ENCODE results near the gene PROM1. TPM values are rescaled to one million over a fixed set of nuclear protein-coding genes. Genes with fewer than 3 reads are reported as not detected.

PROM1 gene
- total and polyA plus RNA-seq, 2 of the 8 experiments (the other 6 are each of a cell fraction or from before 2014, with no cell fraction given) = 36.0 to 59.7 TPM

DNA sequence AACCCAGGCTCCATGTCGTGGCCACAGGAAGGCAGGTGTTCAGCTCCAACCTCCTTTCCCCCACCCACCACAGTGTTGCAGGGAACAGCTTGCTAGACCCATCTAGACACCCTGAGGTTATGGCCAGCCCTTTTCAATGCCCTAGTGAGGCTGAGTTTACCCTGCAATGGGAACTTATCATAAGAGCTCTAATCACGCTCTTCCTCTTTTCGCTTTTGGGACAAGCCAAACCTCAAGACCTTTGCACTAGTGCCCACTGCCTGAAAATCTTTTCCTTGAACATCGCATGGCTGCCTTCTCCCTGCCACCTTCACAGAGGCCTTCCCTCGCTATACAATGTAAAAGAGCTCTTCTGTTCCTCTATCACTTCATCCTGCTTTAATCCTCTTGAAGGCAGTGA, 118.5 kb downstream of the PROM1 start:
- FAIRE-seq = no peak
- no peak for TF ChIP-seq FOSL1 (IDR thresholded peaks at IDR 0.05; ENCODE audit: insufficient read depth, low read depth, low read length)
- TF ChIP-seq, protein P1, sequence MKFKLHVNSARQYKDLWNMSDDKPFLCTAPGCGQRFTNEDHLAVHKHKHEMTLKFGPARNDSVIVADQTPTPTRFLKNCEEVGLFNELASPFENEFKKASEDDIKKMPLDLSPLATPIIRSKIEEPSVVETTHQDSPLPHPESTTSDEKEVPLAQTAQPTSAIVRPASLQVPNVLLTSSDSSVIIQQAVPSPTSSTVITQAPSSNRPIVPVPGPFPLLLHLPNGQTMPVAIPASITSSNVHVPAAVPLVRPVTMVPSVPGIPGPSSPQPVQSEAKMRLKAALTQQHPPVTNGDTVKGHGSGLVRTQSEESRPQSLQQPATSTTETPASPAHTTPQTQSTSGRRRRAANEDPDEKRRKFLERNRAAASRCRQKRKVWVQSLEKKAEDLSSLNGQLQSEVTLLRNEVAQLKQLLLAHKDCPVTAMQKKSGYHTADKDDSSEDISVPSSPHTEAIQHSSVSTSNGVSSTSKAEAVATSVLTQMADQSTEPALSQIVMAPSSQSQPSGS (IDR thresholded peaks at IDR 0.05; ENCODE audit: low read length) = no peak
- no peak overlapping the region for H2BK20ac ChIP-seq (ENCODE audit: low read length)

More for the DNA sequence above, 118.5 kb downstream of the PROM1 start:
- Histone ChIP-seq H2BK15ac (ENCODE audit: low read length) (no peak overlapping the region), H4K20me1 (replicated peaks in 1 of 2; ENCODE audit: control insufficient read depth in 1 of 2, insufficient read depth in 2 of 2, low read length in 2 of 2) (no peaks in the 10 kb centered on the region), H4K5ac (ENCODE audit: insufficient read length, low read depth, low read length) (no peak overlapping the region), H2BK12ac (ENCODE audit: low read depth, low read length) (no peak overlapping the region), H3K23ac (ENCODE audit: insufficient read length) (no peak overlapping the region), H3K56ac (replicated peaks; ENCODE audit: insufficient read length, low read depth, low read length) (no peak overlapping the region), H3K4me3 (ENCODE audit: extremely low read depth in 1 of 4, insufficient read depth in 2 of 4, low read depth in 3 of 4, low read length in 4 of 4) (no peak overlapping the region), H3K27ac (ENCODE audit: low read depth, low read length) (no peak overlapping the region), H2AFZ (ENCODE audit: low read length) (no peak overlapping the region), H3K23me2 (ENCODE audit: low read depth, low read length) (no peaks in the 10 kb centered on the region), H3K9ac (replicated peaks in 1 of 4; ENCODE audit: extremely low read depth in 1 of 4, low read depth in 3 of 4, low read length in 3 of 4) (no peak overlapping the region), H2AK5ac (ENCODE audit: low read depth, low read length) (no peak overlapping the region), H3K4ac (replicated peaks; ENCODE audit: insufficient read length, low read depth, low read length) (no peak overlapping the region), H3K4me2 (ENCODE audit: insufficient read depth in 1 of 2, low read depth in 2 of 2, low read length in 2 of 2) (no peak overlapping the region), H3K79me2 (ENCODE audit: control insufficient read depth in 1 of 2, insufficient read depth in 2 of 2, low read length in 2 of 2) (no peaks in the 10 kb centered on the region), H4K91ac (replicated peaks; ENCODE audit: insufficient read length, low read length) (no peak overlapping the region), H3K79me1 (ENCODE audit: low read depth, low read length) (no peaks in the 10 kb centered on the region), H4K8ac (ENCODE audit: extremely low read depth, insufficient read depth, low read length) (no peak overlapping the region), H3K27me3 (replicated peaks in 1 of 4; ENCODE audit: control insufficient read depth in 3 of 4, extremely low read depth in 1 of 4, insufficient read depth in 3 of 4, low read length in 3 of 4) (no peaks in the 10 kb centered on the region), H3K9me3 (ENCODE audit: insufficient read depth in 2 of 2, low read depth in 1 of 2, low read length in 1 of 2) (0 out of 4 replicates have a peak, but pooled peaks cover 0 to 3% of the 10 kb centered on the region in 2 experiments), H3K4me1 (replicated peaks in 1 of 4; ENCODE audit: control insufficient read depth in 3 of 4, insufficient read depth in 4 of 4, low read length in 3 of 4) (peaks cover 0 to 2% (median 0%) of the 10 kb centered on the region in 4 experiments; a peak in 3 of 7 replicates), H3K36me3 (ENCODE audit: control insufficient read depth in 2 of 4, insufficient read depth in 4 of 4, low read length in 3 of 4) (peaks cover 0 to 10% (median 3%) of the 10 kb centered on the region in 4 experiments; a peak in 1 of 8 replicates), H3K14ac (ENCODE audit: insufficient read length) (no peak overlapping the region), H2BK5ac (ENCODE audit: low read depth, low read length) (no peak overlapping the region), H3K18ac (ENCODE audit: extremely low read depth, low read length) (no peak overlapping the region), H2BK120ac (replicated peaks; ENCODE audit: low read depth, low read length) (no peak overlapping the region)
- CTCF ChIA-PET (ENCODE audit: partially characterized antibody) = interaction anchor here (0.6 to 7.6 kb wide), 6 partner anchors 10 to 474 kb away, joined by 3 to 64 read pairs (median 6); no protein-coding TSS in a partner anchor
- POLR2A ChIA-PET (ENCODE audit: partially characterized antibody) = no interaction called here
- WGBS, 2 experiments (ENCODE audit: extremely low coverage in 1 of 2, insufficient coverage in 1 of 2, insufficient read length in 1 of 2, insufficient replicate concordance in 2 of 2, low coverage in 1 of 2, low lambda C conversion rate in 2 of 2, missing lambda C conversion rate in 1 of 2) = 89% methylated on average over 5 of the region's 5 CpGs; no CpG with 5 or more reads in 1 of the 2 experiments
- no peak for DNase-seq (ENCODE audit: low read depth in 1 of 2, low spot score in 2 of 2)

All from H1 (cell line).